Vagina (tissue), 2 donors: Measurements from ENCODE around the gene NDOR1. TPM values are rescaled to one million over a fixed set of nuclear protein-coding genes. Genes with fewer than 3 reads are reported as not detected.
A peak's percentile ranks its signal among the peaks of the same experiment; 100 is the strongest.
"Not testable (repeated sequence)": the region's sequence is repeated elsewhere in the genome, so short reads cannot be mapped to it uniquely, and the experiment has no call there.

Experiments used
- DNase-seq, 2 donors: peaks; one replicate each; pipeline ENCODE4 v3.0.0-alpha.2; 2017; ENCODE audit errors: extremely low spot score in 2 of 2
- H3K27ac ChIP-seq: fragments of 200-600 bp; sonication (generic); one replicate; pipeline ENCODE4 v1.5.1; 2019
- H3K27me3 ChIP-seq: fragments of 200-600 bp; sonication (generic); one replicate; pipeline ENCODE4 v1.5.1; 2019
- H3K36me3 ChIP-seq, 2 donors: fragments of 200-600 bp; sonication (generic); one replicate each; pipeline ENCODE4 v1.5.1; 2017 to 2019
- H3K4me1 ChIP-seq: fragments of 200-600 bp; sonication (generic); one replicate; pipeline ENCODE4 v1.5.1; 2019
- H3K4me3 ChIP-seq, 2 donors: fragments of 200-600 bp; sonication (generic); 1 replicate in 1 of 2; 2 replicates in 1 of 2; pipeline ENCODE4 v1.5.1; 2016 to 2019
- H3K9me3 ChIP-seq: fragments of 200-600 bp; sonication (generic); one replicate; pipeline ENCODE4 v1.5.1; 2019
- POLR2A ChIP-seq, 2 donors: fragments of 450-650 bp; IDR thresholded peaks; one replicate each; pipeline ENCODE4 v1.6.1; 2017; ENCODE audit warnings: antibody characterized with exemption in 2 of 2, mild to moderate bottlenecking in 2 of 2, moderate library complexity in 2 of 2
- POLR2AphosphoS5 ChIP-seq, 2 donors: sonication (generic); formaldehyde crosslinking; IDR thresholded peaks; one replicate each; pipeline ENCODE4 v1.9.0; 2017; ENCODE audit warnings: antibody characterized with exemption in 2 of 2, mild to moderate bottlenecking in 2 of 2, low read depth in 1 of 2; ENCODE audit not compliant: insufficient read depth in 1 of 2
- intact Hi-C: fragments of 100-400 bp; cut with DNase I; formaldehyde crosslinking; loops from one replicate; pipeline ENCODE4 v1.15.1; 2023
- total RNA-seq: library from RNA; depleted of rRNA; stranded (reverse); fragments of >200 nt; gene quantifications from one replicate; pipeline ENCODE4 v1.2.3, GENCODE V29; 2016
- TF ChIP-seq, protein P1 (sequence below), 3 experiments: fragments of 450-650 bp in 2 of 3; fragments of 200-600 bp in 1 of 3; sonication (generic) in 1 of 3; IDR thresholded peaks; one replicate each; pipeline ENCODE4 v1.5.1; 2017 to 2019; ENCODE audit warnings: antibody characterized with exemption in 3 of 3, mild to moderate bottlenecking in 2 of 3, moderate library complexity in 2 of 3

Gene NDOR1
- total RNA-seq, 1 donor from 2014 or later = 12.0 TPM

- peak overlapping the region; percentile 78 to 88 for H3K4me3 ChIP-seq
- no peak for DNase-seq
- intact Hi-C loops = no loop called here
- TF ChIP-seq POLR2AphosphoS5 (IDR thresholded peaks at IDR 0.05; ENCODE audit: insufficient read depth in 1 of 2, low read depth in 1 of 2) (no peak), POLR2A (IDR thresholded peaks at IDR 0.05) (no peak)
- TF ChIP-seq, protein P1, sequence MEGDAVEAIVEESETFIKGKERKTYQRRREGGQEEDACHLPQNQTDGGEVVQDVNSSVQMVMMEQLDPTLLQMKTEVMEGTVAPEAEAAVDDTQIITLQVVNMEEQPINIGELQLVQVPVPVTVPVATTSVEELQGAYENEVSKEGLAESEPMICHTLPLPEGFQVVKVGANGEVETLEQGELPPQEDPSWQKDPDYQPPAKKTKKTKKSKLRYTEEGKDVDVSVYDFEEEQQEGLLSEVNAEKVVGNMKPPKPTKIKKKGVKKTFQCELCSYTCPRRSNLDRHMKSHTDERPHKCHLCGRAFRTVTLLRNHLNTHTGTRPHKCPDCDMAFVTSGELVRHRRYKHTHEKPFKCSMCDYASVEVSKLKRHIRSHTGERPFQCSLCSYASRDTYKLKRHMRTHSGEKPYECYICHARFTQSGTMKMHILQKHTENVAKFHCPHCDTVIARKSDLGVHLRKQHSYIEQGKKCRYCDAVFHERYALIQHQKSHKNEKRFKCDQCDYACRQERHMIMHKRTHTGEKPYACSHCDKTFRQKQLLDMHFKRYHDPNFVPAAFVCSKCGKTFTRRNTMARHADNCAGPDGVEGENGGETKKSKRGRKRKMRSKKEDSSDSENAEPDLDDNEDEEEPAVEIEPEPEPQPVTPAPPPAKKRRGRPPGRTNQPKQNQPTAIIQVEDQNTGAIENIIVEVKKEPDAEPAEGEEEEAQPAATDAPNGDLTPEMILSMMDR (IDR thresholded peaks at IDR 0.05) = no peak
- H3K4me1 ChIP-seq = peaks cover 27% of the 10 kb centered on the region
- no peaks in the 10 kb centered on the region for H3K9me3 ChIP-seq
- no peaks in the 10 kb centered on the region for H3K27me3 ChIP-seq
- H3K36me3 ChIP-seq = peaks cover 0 to 19% of the 10 kb centered on the region in 2 donors
- no peak overlapping the region for H3K27ac ChIP-seq
Measured at GRCh38 chr9:137256362-137256761, 50.9 kb downstream of the NDOR1 start.

GRCh38 chr9:137256856-137257255 lies 51.4 kb downstream of the NDOR1 start:
- DNase-seq = no peak
- TF ChIP-seq, protein P1 (IDR thresholded peaks at IDR 0.05) = no peak
- TF ChIP-seq POLR2A (IDR thresholded peaks at IDR 0.05) (no peak), POLR2AphosphoS5 (IDR thresholded peaks at IDR 0.05; ENCODE audit: insufficient read depth in 1 of 2, low read depth in 1 of 2) (no peak)
- intact Hi-C loops = no loop called here
- no peaks in the 10 kb centered on the region for H3K27me3 ChIP-seq
- peaks cover 0 to 19% of the 10 kb centered on the region in 2 donors for H3K36me3 ChIP-seq
- H3K4me3 ChIP-seq = peak overlapping the region in 1 of 2 donors; percentile 88
- H3K4me1 ChIP-seq = peaks cover 27% of the 10 kb centered on the region
- H3K9me3 ChIP-seq = no peaks in the 10 kb centered on the region
- H3K27ac ChIP-seq = no peak overlapping the region

DNA sequence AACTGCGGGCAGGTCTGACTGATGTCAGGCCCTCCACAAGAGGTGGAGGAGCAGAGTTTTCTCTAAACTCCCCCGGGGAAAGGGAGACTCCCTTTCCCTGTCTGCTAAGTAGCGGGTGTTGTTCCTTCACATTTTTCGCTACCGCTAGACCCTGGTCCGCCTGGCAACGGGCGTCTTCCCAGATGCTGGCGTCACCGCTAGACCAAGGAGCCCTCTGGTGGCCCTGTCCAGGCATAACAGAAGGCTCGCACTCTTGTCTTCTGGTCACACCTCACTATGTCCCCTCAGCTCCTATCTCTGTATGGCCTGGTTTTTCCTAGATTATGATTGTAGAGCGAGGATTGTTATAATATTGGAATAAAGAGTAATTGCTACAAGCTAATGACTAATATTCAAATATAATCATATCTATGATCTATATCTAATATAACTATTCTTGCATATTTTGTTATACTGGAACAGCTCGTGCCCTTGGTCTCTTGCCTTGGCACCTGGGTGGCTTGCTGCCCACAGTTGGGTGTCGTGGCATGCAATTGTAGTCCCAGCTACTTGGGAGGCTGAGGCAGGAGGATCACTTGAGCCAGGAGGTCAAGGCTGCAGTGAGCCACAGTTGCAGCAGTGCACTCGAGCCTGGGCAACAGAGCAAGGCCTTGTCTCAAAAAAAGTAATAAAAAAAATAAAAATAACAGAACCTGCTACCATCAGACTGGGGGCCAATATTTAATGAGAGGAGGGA lies 56.8 kb downstream of the NDOR1 start:
- H3K27me3 ChIP-seq, DNase-seq, H3K27ac ChIP-seq, H3K9me3 ChIP-seq, intact Hi-C loops, H3K4me1 ChIP-seq, H3K4me3 ChIP-seq: not testable (repeated sequence)
- TF ChIP-seq, protein P1 (IDR thresholded peaks at IDR 0.05) = peak; percentile 14 to 34 (median 15)
- peaks cover 0 to 52% of the 10 kb centered on the region in 2 donors for H3K36me3 ChIP-seq

GRCh38 chr9:137262909-137263285 lies 57.4 kb downstream of the NDOR1 start:
- Histone ChIP-seq H3K4me3 (no peak overlapping the region), H3K36me3 (peaks cover 0 to 53% of the 10 kb centered on the region in 2 donors), H3K9me3 (no peaks in the 10 kb centered on the region), H3K27ac (no peak overlapping the region), H3K4me1 (no peaks in the 10 kb centered on the region), H3K27me3 (no peaks in the 10 kb centered on the region)
- TF ChIP-seq, protein P1 (IDR thresholded peaks at IDR 0.05) = no peak
- TF ChIP-seq POLR2AphosphoS5 (IDR thresholded peaks at IDR 0.05; ENCODE audit: insufficient read depth in 1 of 2, low read depth in 1 of 2) (no peak), POLR2A (IDR thresholded peaks at IDR 0.05) (no peak)
- DNase-seq = no peak
- intact Hi-C loops = no loop called here

DNA sequence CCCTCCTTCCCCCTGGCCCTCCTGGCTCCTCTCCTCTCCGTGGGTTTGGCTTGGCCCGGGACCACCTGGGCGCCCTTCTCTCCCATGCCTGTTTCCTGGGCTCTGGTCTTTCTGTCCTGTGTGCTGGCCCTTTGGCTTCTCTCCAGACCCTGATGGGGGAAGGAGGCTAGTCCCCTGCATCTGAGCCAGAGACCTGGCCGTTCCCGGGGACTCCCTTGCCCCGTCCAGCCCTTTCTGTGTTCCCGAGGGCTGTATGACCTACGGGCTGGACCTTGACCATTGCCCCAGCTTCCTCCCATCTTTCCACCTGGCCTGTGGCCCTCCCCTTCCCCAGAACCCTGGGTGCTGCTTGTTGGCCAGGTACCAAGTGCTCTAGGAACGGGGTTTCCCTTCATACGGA lies 58.0 kb downstream of the NDOR1 start:
- H3K27me3 ChIP-seq = no peaks in the 10 kb centered on the region
- intact Hi-C loops = no loop called here
- H3K27ac ChIP-seq = no peak overlapping the region
- H3K36me3 ChIP-seq = peaks cover 0 to 49% of the 10 kb centered on the region in 2 donors
- peaks cover 5% of the 10 kb centered on the region for H3K4me1 ChIP-seq
- H3K4me3 ChIP-seq = no peak overlapping the region
- DNase-seq = no peak
- TF ChIP-seq POLR2A (IDR thresholded peaks at IDR 0.05) (no peak), POLR2AphosphoS5 (IDR thresholded peaks at IDR 0.05; ENCODE audit: insufficient read depth in 1 of 2, low read depth in 1 of 2) (no peak)
- TF ChIP-seq, protein P1 (IDR thresholded peaks at IDR 0.05) = no peak
- H3K9me3 ChIP-seq = no peaks in the 10 kb centered on the region
